ENCODE measurements around the gene CKAP2.

Gene CKAP2

DNA sequence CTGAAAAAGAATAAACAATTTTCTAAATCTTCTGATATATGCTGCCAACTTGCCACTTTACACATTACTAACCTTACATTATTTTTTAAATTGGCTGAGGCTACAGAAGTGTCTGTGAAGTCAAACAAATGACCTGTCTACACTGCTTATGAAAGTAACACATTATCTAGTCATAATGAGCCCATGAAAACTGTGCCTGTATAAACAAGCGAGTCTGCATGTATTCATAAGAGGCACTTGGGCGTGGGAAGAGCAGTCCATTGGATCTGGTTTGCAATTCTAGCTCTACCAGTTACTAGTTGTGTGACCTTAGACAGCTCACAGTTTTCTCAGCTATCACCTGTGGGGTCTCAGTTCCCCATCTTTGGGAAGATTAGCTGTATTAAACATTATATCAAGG is 7.9 kb upstream of the CKAP2 start:
- CTCF ChIA-PET, result no interaction called here
- TF ChIP-seq LEF1 (IDR thresholded peaks at IDR 0.05; ENCODE audit: borderline replicate concordance), result no peak
- no peak for TF ChIP-seq SUZ12 (IDR thresholded peaks at IDR 0.05)
- no peak for TF ChIP-seq BHLHE40 (IDR thresholded peaks at IDR 0.05; ENCODE audit: borderline replicate concordance)
- DNase-seq (ENCODE audit: extremely low spot score), result no peak
- POLR2A ChIA-PET, result interaction anchor here (1.2 to 1.4 kb wide), 2 partner anchors 9 to 170 kb away, joined by 3 read pairs; no protein-coding TSS in a partner anchor

DNA sequence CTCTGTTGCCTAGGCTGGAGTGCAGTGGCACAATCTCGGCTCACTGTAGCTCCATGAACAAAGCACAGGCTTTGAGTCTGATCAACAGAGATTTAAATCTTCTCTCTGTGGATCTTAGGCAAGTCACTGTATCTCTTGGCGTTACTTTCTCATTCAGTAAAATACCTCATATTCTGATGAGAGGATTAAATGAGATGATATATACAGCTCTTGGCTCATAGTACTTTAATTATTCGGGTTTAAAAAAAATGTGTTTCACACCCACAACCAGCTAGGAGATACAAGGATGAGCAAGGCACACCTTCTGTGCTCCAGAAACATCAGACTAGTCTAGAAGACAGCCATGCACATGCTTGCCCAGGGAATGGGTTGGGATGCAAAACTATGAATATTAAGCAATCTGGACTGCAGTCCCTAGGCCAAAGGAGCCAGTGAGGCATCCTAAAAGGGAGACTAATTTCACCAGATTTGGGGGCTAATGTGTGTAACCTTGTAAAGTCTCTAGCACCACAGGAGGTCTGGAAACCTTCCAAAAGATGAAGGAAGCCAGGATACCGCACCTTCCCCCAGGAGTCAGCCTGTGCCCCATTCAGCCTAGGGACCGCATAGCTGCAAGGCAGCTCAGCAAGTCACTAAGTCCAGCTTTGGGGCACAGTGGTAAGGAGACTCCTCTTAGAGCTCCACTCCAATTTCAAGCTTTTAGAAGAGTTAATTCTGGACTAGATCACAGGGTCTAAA is 7.3 kb upstream of the CKAP2 start:
- no peak for DNase-seq (ENCODE audit: extremely low spot score)
- TF ChIP-seq SUZ12 (IDR thresholded peaks at IDR 0.05) (no peak), ELF4 (IDR thresholded peaks at IDR 0.05) (no peak), FOXM1 (IDR thresholded peaks at IDR 0.05; ENCODE audit: borderline replicate concordance) (no peak), CTBP1 (IDR thresholded peaks at IDR 0.05; ENCODE audit: borderline replicate concordance) (no peak), NFRKB (IDR thresholded peaks at IDR 0.05) (no peak), LEF1 (IDR thresholded peaks at IDR 0.05; ENCODE audit: borderline replicate concordance) (no peak), FOXA1 (IDR thresholded peaks at IDR 0.05) (no peak), SP1 (IDR thresholded peaks at IDR 0.05) (no peak), HDGF (IDR thresholded peaks at IDR 0.05; ENCODE audit: borderline replicate concordance) (no peak), ARNT (IDR thresholded peaks at IDR 0.05) (no peak), TARDBP (IDR thresholded peaks at IDR 0.05) (no peak), BHLHE40 (IDR thresholded peaks at IDR 0.05; ENCODE audit: borderline replicate concordance) (no peak), ZNF384 (IDR thresholded peaks at IDR 0.05) (no peak), L3MBTL2 (conservative IDR thresholded peaks at IDR 0.05) (no peak)
- POLR2A ChIA-PET, result interaction anchor here (1.2 to 1.5 kb wide), 3 partner anchors 8 to 254 kb away, joined by 3 to 5 read pairs (median 3); no protein-coding TSS in a partner anchor
- CTCF ChIA-PET, result no interaction called here

GRCh38 chr13:52449331-52450011 is 5.8 kb upstream of the CKAP2 start:
- no peak for TF ChIP-seq HDGF (IDR thresholded peaks at IDR 0.05; ENCODE audit: borderline replicate concordance)
- no peak for TF ChIP-seq FOXK2 (IDR thresholded peaks at IDR 0.05)
- TF ChIP-seq NFRKB (IDR thresholded peaks at IDR 0.05), result no peak
- TF ChIP-seq L3MBTL2 (conservative IDR thresholded peaks at IDR 0.05), result no peak
- TF ChIP-seq, protein P1, sequence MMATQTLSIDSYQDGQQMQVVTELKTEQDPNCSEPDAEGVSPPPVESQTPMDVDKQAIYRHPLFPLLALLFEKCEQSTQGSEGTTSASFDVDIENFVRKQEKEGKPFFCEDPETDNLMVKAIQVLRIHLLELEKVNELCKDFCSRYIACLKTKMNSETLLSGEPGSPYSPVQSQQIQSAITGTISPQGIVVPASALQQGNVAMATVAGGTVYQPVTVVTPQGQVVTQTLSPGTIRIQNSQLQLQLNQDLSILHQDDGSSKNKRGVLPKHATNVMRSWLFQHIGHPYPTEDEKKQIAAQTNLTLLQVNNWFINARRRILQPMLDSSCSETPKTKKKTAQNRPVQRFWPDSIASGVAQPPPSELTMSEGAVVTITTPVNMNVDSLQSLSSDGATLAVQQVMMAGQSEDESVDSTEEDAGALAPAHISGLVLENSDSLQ (IDR thresholded peaks at IDR 0.05), result no peak
- TF ChIP-seq ZNF384 (IDR thresholded peaks at IDR 0.05), result no peak
- no peak for TF ChIP-seq SP1 (IDR thresholded peaks at IDR 0.05)
- no peak for TF ChIP-seq TARDBP (IDR thresholded peaks at IDR 0.05)
- TF ChIP-seq BHLHE40 (IDR thresholded peaks at IDR 0.05; ENCODE audit: borderline replicate concordance), result no peak
- TF ChIP-seq FOXA1 (IDR thresholded peaks at IDR 0.05), result no peak
- TF ChIP-seq CTBP1 (IDR thresholded peaks at IDR 0.05; ENCODE audit: borderline replicate concordance), result no peak
- no peak for TF ChIP-seq FOXM1 (IDR thresholded peaks at IDR 0.05; ENCODE audit: borderline replicate concordance)
- TF ChIP-seq LEF1 (IDR thresholded peaks at IDR 0.05; ENCODE audit: borderline replicate concordance), result no peak
- TF ChIP-seq ARNT (IDR thresholded peaks at IDR 0.05), result no peak
- TF ChIP-seq ELF4 (IDR thresholded peaks at IDR 0.05), result no peak
- TF ChIP-seq SUZ12 (IDR thresholded peaks at IDR 0.05), result no peak
- CTCF ChIA-PET, result interaction anchor here (0.9 to 1.8 kb wide), 4 partner anchors 11 to 106 kb away, joined by 3 to 11 read pairs (median 6); partner anchors contain the start of gene THSD1
- POLR2A ChIA-PET, result interaction anchor here (1.5 kb wide), 1 partner anchor 255 kb away, joined by 5 read pairs; no protein-coding TSS in a partner anchor
- DNase-seq (ENCODE audit: extremely low spot score), result no peak

- TF ChIP-seq BHLHE40 (IDR thresholded peaks at IDR 0.05; ENCODE audit: borderline replicate concordance), result no peak
- TF ChIP-seq FOXM1 (IDR thresholded peaks at IDR 0.05; ENCODE audit: borderline replicate concordance), result peak; percentile 26; the same call in 1 of the 2 replicates
- TF ChIP-seq L3MBTL2 (conservative IDR thresholded peaks at IDR 0.05), result 0 out of 2 replicates have a peak, but pooled peaks have one; percentile 43
- TF ChIP-seq LEF1 (IDR thresholded peaks at IDR 0.05; ENCODE audit: borderline replicate concordance), result peak; percentile 93
- ChIA-PET CTCF (interaction anchor here (0.6 to 1.8 kb wide), 14 partner anchors 8 to 322 kb away, joined by 3 to 11 read pairs (median 4); partner anchors contain the start of gene THSD1), POLR2A (interaction anchor here (0.8 to 1.5 kb wide), 2 partner anchors 13 to 22 kb away, joined by 3 read pairs; no protein-coding TSS in a partner anchor)
- DNase-seq (ENCODE audit: extremely low spot score), result peak; percentile 89
These were observed 5.1 kb upstream of the CKAP2 start, which contains the start of gene VPS36 for GRCh38 chr13:52450012-52450792. Gene VPS36, minus strand, starts transcription at chr13:52450634. Its CDS starts 40 bp downstream, at chr13:52450594.

GRCh38 chr13:52450793-52451116 is 4.5 kb upstream of the CKAP2 start:
- CTCF ChIA-PET, result interaction anchor here (0.6 to 1.8 kb wide), 14 partner anchors 9 to 323 kb away, joined by 3 to 11 read pairs (median 4); partner anchors contain the start of genes NEK3 and THSD1
- POLR2A ChIA-PET, result interaction anchor here (0.8 to 1.5 kb wide), 2 partner anchors 12 to 23 kb away, joined by 3 read pairs; no protein-coding TSS in a partner anchor
- TF ChIP-seq L3MBTL2 (conservative IDR thresholded peaks at IDR 0.05), result no peak
- TF ChIP-seq LEF1 (IDR thresholded peaks at IDR 0.05; ENCODE audit: borderline replicate concordance), result no peak
- TF ChIP-seq, protein P1 (IDR thresholded peaks at IDR 0.05), result no peak
- DNase-seq (ENCODE audit: extremely low spot score), result no peak
